Fibroblast of skin of back (primary cell): ENCODE measurements around the gene SLC6A17.

ENCODE experiments used
- DNase-seq: peaks from one replicate; pipeline ENCODE4 v3.0.0-alpha.2; 2013

The SLC6A17 gene

GRCh38 chr1:110243146-110243545, 92.9 kb downstream of the SLC6A17 start:
- DNase-seq = no peak

GRCh38 chr1:110243574-110243973, 93.3 kb downstream of the SLC6A17 start:
- no peak for DNase-seq

- DNase-seq = no peak
Measured at GRCh38 chr1:110245876-110246620, 95.8 kb downstream of the SLC6A17 start.

- no peak for DNase-seq
Measured at GRCh38 chr1:110248746-110249145, 98.5 kb downstream of the SLC6A17 start.

- DNase-seq = no peak
Measured at GRCh38 chr1:110249256-110249655, 99.0 kb downstream of the SLC6A17 start.

- no peak for DNase-seq
Measured at GRCh38 chr1:110250008-110250407, 99.7 kb downstream of the SLC6A17 start.

- DNase-seq = no peak
Measured at GRCh38 chr1:110250749-110251148, 100.5 kb downstream of the SLC6A17 start.
